Caki2 (cell line): ENCODE measurements around the gene GPLD1. TPM values are rescaled to one million over a fixed set of nuclear protein-coding genes. Genes with fewer than 3 reads are reported as not detected.

Source experiments
- DNase-seq: peaks from one replicate; pipeline ENCODE4 v3.0.0-alpha.2; 2015; ENCODE audit warnings: low read depth
- in situ Hi-C: cut with HindIII; loops from 2 replicates; pipeline ENCODE4 v1.10.0; 2016; ENCODE audit warnings: low sequenced_read_pairs, low pct_unique_long_range_greater_than_20kb, mixed read lengths
- total RNA-seq: library from RNA; depleted of rRNA; stranded (reverse); fragments of >200 nt; shearing (Covaris generic); gene quantifications from 2 replicates; pipeline ENCODE4 v1.2.3, GENCODE V29; 2014; ENCODE audit warnings: low replicate concordance

Gene GPLD1
- total RNA-seq, 1 experiment from 2014 or later, result 1.3 TPM

DNA sequence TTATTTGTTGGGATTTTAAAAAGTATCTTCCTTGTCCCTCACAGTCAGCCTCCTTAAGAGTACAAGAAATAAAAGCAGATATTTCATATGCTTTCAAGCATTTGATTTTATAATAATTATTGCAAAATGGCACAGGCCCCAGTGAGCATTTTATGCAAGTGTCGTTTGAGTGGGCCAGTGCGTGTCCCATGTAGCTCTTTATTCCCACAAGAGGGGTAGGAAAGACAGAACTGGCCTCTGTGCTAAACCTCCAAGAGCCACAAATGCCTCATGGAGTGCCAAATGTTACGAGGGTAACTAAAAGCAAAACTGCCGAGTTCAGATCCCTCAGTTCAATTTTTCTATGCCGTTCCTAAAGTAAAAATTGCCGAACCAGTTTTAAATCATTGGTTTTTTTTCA is 12.7 kb downstream of the GPLD1 start:
- no peak for DNase-seq
- in situ Hi-C loops, result no loop called here

DNA sequence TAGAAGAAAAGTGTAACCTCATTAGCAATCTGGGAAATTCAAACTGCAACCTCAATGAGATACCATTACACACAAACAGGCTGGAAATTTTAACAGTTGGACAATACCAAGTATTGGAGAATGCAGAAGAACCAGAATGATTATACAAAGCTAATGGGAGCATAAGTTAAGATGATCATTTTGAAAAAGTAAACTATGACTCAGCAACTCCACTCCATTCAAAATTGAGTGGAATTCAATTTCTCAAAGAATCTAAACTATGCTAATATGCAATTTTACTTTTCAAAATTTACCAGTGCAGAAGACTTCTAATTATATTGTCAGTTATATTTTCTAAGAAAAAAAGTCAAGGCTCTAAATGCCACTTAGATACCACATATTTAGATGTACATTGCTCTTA is 17.2 kb downstream of the GPLD1 start:
- no peak for DNase-seq
- in situ Hi-C loops, result no loop called here

DNA sequence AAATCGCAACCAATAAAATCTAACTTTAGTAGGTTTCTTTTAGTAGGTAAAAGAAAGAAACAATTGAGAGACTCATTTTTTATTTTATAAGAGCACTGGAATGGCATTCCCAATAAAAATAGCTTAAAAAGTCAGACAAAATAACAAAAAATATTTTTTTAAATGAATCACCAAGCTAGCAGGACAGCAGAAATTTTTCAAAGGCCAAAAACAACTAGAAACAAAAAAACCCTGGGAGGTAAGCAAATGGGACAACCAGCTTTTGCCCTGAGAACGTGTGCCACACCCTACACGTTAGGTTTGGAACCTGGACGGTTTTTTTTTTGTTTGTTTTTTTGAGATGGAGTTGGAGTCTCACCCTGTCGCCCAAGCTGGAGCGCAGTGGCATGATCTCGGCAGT is 19.6 kb downstream of the GPLD1 start:
- DNase-seq, result no peak
- in situ Hi-C loops, result no loop called here

DNA sequence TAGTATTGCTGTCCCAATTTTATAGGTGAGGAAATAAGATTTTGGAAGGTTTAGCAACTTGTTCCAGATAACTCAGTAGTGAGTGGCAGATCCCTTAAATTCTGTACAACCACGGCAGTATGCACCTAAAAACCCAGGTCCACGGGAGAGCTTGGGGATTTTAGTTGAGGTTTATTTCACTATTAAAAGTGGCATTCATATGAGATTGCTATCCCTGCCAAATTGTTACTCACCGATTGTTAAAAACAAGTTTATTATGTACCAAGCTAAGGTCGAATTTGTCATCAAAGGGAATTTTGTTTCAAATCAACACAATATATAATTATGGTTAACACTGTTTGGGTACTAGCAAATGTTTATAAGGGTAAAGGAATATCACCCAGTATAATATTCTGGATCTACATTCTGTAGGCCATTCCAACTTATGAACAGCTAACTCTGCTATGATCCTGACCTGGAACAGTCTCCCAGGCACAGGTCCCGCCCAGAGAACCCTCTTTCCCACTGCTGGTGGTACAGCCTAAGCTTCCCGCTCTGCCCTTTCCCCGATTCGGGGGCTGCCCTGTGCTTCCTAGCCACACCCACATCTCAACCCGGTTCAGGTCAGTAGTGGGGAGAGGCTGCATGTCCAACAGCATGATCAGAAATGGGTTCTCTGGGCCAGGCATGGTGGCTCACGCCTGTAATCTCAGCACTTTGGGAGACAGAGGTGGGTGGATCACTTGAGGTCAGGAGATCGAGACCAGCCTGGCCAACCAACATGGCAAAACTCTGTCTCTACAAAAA is 24.9 kb downstream of the GPLD1 start:
- in situ Hi-C loops, result no loop called here

DNA sequence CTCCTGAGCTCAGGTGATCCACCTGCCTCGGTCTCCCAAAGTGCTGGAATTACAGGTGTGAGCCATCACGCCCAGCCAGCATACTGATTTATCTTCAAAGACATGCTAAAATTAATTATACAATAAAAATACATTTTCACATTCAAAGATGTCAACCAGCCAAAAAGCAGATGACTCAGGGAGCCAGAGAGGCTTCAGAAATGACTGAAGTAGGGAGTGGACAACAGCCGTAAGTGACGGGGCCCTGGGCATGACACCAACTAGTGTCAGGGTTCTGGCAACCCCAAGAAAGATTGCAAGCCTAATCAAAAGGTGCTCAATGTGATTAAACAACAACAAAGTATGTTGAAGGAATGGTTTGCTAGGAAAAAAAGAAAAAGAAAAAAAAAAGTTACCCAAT is 28.4 kb downstream of the GPLD1 start:
- in situ Hi-C loops, result no loop called here
- no peak for DNase-seq

More for the DNA sequence above, 24.9 kb downstream of the GPLD1 start:
- no peak for DNase-seq

DNA sequence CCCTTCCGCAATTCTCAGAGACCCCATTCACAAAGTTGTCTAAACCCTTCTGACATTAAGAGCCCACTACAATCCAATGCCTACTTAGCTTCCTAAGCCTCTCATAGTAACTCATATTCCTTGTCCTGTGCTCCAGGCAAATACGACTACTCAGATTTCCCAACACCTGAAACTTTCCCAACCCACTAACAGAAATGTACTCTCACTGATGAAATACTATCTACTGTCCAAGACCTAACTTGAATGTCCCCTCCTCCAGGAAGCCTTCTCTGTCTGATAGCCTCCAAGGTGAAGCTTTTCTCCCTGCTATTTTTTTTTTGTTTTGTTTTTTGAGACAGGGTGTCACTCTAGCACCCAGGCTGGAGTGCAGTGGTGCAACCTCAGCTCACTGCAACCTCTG is 30.4 kb downstream of the GPLD1 start:
- no peak for DNase-seq
- in situ Hi-C loops, result no loop called here

DNA sequence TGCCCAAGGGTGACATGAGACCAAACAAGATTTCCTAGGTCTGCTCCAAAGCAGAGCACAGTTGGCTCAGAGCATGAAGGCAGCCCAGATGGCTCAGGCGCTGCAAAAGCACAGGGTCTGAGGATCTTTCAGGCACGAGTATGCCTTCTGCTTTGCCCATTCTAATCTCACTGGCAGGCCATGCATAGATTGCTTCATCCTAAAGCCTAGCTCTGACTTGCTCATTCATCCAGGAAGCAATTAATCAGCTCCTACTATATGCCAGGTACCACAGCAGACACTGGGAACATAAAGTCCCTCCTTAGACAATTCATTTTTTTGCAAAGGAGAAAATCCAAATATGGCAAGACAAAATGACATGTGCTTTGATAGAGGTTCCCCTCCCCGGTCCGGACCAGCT is 31.2 kb downstream of the GPLD1 start:
- in situ Hi-C loops, result no loop called here
- no peak for DNase-seq

DNA sequence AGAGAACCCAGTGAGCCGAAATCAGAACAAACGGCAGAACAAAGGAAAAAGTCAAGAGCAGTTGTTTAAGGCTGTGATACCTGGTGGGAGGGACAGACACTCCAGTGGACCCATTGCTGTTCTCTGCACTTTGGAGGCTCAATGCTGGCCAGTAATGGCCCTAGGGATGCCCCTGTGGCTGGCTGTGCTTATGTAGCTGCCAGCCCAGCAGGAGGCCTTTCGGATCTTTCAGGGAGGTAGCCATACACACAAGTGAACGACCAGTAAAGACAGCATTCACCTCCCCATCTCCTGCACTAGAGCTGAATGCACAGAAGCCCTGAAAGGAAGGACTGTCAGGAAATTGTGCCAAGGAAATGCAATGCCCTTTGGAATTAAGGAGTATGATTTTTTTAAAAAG is 34.3 kb downstream of the GPLD1 start:
- no peak for DNase-seq
- in situ Hi-C loops, result no loop called here

DNA sequence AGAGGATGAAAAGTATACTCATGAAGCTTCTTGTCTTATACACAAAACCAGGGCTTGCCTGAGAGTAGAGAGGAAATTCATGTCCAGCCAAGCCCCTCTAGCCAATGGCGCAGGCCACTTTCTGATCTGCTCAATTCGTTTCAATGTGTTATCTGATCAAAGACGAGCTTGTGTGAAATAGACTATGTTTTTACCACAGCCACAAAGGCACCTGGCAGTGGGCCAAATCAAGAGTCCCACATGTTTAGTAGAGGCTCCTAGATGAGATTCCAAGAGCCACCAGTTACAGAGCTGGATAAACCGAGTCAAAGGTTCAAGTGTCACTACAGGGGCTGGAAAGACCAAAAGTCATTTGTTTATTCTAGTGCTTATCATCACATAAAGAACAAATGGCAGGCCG is 34.9 kb downstream of the GPLD1 start:
- in situ Hi-C loops, result no loop called here
- DNase-seq, result no peak

DNA sequence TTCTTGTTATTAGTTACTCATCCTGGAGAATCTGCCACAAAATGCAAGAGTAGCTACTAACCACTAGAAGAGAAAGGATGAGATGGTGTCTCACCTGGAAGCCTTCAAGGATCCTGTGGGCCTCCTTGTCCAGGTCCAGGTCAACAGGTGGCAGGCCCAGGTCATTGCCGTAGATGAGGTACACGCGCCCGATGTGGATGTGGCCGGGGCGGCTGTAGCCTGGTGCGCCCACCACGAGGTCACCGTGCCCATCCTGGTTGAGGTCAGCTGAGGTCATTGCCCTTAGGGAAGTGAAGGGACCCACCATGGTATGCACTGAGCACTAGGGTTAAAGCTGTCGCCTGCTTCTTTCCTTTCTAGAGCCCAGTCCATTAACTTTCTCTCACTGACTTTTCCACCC is 35.5 kb downstream of the GPLD1 start:
- in situ Hi-C loops, result no loop called here
- DNase-seq, result no peak

DNA sequence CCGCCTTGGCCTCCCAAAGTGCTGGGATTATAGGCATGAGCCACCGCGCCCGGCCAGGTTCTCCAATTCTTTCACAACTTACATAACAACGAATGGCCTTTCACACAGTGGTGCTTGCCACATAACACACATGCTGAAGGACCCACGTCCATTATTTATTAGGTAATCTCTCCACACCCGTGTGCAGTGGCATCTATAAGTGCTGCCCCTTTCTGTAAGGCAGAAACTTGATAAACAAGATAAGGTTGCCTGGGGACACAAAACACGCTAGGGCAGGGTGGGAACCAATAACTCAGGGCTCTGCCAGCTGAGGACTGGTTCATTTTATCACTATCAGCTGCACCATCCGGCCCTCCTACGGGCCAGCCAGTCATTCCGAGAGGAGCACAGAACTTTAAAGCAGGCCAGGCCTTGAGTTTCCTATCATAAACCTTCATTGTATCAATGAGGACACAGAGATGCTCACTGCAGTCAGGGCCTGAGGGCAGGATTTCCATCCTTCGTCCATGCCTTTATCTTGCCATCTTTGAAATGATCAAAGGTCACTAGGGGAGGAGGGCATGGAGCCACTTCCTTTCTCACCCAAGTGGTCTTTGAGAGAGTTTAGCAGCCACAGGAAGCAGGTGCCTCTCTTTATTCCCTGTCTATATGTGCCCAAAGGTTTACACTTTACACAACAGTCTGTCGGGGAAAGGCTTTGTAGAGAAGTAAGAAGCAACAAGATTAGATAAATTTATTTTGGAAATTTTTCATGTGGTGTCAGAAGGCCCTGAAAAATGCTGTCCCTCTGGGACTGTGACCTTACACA is 37.6 kb downstream of the GPLD1 start:
- DNase-seq, result no peak
- in situ Hi-C loops, result no loop called here

DNA sequence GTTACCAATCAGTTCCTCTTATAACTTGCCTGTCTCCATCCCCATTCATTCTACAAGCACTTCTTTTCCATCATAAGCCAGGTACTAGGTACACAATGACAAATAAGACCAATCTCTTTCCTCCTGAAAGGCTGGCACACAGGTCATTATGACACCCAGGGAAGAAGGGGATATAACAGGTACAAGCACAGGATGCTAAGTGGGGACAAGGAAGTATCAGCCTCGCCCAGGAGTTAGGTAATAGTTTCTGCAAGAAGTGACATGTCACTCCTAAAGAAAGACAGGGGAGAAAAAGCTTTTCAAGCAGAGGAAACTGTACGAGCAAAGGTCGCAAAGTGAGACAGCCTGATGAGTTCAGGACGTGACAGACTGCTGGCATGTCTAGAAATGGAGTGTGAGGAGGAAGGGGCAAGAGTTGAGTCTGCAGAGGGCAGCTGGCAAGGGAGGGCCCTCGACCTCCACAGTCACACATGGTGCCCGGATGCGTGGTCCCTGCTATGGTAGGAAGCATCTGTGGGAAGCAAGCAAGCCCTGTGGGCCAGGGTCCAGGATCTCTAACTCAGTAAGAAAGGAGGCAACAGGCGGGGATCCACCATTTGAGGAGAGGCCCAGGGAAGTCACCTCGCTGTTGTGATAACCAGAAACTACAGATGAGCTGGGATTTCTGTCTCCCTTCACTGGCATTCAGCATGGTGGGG is 40.4 kb downstream of the GPLD1 start:
- no peak for DNase-seq
- in situ Hi-C loops, result no loop called here

DNA sequence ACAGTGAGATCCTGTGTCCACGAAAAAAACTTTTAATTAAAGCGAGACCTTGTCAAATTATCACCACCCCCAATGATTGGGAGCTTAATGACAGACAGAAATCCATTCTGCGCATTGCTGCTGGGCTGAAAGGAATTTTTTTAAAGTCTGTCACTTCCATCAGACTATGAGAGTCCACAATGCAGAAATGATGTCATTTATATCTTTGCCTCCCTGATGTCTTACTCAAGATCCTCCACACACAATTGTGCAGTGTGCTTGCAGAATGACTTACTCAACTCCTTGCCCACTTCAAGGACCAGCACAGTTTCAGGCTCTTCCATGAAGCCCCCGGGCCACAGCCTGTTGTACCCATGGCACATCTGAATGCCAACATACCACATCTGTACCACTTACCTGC is 41.0 kb downstream of the GPLD1 start:
- in situ Hi-C loops, result no loop called here
- DNase-seq, result no peak

DNA sequence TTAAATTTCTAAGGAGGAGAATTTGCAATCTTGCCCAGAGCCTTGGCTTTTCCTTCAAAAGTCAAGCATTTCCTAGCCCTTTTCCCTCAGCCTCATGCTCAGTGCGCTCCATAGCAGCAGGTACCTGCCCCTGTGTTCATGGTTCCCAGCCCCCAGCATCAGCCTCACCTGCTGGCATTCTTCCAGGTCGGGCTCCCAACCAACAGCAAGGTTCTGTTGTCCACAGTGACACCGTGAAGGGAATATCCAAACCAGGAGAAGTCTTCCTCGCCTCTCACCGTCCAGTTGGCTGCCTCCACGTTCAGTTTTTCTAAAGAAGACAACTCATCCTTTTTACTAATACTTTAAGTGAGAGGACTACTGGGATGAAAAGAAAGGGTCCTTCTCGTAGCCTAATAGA is 42.7 kb downstream of the GPLD1 start:
- in situ Hi-C loops, result no loop called here
- no peak for DNase-seq

DNA sequence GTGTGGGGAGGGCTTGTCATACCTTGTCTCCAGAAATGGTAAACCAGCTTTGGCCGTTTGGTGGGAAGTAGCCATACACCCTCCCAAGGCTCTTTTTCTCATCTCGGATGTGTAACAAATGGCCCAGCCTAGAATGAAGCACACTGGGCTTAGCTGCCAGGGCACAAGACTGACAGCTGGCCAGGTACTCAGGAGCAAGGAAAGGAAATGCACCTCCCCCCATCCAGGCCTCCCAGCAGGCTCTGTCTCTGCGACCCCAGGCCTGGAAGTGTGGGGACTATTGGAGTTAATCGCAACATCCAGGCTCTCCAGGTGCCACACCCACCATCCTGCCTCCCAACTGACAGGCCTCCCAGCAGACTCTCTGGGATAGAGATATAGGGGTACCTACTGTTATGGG is 43.7 kb downstream of the GPLD1 start:
- no peak for DNase-seq
- in situ Hi-C loops, result no loop called here

DNA sequence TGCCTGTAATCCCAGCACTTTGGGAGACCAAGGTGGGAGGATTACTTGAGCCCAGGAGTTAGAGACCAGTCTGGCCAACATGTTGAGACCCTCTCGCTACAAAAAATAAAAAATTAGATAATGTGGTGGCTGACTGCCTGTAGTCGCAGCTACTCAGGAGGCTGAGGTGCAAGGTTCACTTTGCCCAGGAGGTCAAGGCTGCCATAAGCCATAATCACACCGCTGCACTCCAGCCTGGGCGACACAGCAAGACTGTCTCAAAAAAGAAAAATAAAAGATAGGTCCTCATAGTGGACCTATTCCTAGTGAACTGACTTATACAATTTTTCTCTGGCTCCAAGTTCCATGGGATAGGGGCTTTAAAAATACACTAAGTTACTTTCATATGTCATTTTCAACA is 44.8 kb downstream of the GPLD1 start:
- in situ Hi-C loops, result no loop called here
- DNase-seq, result no peak

DNA sequence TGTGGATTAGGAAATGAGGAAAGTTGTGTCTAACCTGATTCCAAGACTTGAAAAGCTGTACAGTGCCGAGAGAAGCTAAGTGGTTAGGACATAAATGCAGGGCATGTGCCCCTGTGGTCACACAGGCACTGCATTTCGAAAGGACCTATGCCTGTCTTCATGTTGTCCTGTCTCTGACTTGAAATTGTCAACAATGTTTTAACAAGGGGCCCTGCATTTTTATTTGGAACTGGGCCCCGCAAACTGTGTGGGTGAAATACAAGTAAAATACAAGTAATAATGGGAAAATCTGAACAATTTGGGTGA is 47.8 kb downstream of the GPLD1 start:
- no peak for DNase-seq
- in situ Hi-C loops, result no loop called here

DNA sequence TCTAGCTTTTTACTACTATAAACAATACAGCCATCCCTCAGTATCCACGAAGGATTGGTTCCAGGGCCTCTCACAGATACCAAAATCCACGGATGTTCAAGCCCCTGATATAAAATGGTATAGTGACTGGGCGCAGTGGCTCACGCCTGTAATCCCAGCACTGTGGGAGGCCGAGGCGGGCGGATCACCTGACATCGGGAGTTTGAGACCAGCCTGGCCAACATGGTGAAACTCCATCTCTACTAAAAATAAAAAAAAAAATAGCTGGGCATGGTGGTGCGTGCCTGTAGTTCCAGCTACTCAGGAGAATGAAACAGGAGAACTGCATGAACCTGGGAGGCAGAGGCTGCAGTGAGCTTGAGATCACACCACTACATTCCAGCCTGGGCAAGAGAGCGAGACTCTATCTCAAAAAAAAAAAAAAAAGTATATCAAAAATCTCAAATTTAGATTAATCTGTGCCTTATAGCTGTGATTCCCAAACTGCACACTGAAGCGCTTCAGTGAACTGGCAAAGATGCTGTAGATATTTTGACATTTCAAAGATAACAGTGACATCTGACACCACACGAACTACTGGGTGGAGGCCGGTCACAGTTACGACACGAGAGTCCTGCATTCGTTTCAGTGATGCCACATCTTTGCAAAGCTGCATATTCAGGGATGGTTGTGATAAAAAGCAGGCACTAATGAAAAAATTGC is 48.3 kb downstream of the GPLD1 start:
- DNase-seq, result no peak
- in situ Hi-C loops, result no loop called here
